Measurements from ENCODE around the gene MYO1E.

- TF ChIP-seq POLR2A (IDR thresholded peaks at IDR 0.05; ENCODE audit: control extremely low read depth in 1 of 2, low read depth in 2 of 2, low read length in 2 of 2) (no peak), CTCF (IDR thresholded peaks at IDR 0.05; ENCODE audit: control extremely low read depth in 1 of 3, insufficient read depth in 1 of 3, low read depth in 1 of 3, low read length in 3 of 3) (no peak), RAD21 (IDR thresholded peaks at IDR 0.05 in 1 of 2, conservative IDR thresholded peaks at IDR 0.05 in 1 of 2; ENCODE audit: low read depth in 2 of 2, low read length in 2 of 2) (no peak), SP1 (IDR thresholded peaks at IDR 0.05; ENCODE audit: low read depth, low read length) (no peak)
Observed at GRCh38 chr15:59315914-59316451, 56.7 kb downstream of the MYO1E start.
